ENCODE data around the gene BLOC1S5.
A peak's percentile ranks its signal among the peaks of the same experiment; 100 is the strongest.
"Not testable (repeated sequence)": the region's sequence is repeated elsewhere in the genome, so short reads cannot be mapped to it uniquely, and the experiment has no call there.

Gene BLOC1S5

DNA sequence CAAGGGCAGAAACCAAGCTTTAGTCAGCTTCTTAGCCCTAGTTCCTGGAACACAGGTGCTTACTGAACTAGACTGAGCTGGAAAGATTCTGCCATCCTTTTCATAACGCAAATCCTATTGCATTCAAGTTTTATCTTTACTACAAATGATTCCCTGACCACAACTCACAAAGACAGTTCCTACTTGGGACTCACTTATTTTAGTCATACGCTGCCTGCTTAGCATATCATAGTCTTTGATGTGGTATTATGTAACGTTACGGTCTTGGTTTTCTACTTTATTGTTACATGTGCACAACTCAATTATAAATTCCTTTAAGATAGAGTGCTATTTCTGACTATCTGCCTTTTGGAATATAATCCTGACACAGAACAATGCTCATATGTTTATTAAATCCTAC, 59.1 kb downstream of the BLOC1S5 start:
- DNase-seq (ENCODE audit: insufficient read length, low spot score) (no peak), FAIRE-seq (no peak)
- no peak for TF ChIP-seq POLR2A (IDR thresholded peaks at IDR 0.05; ENCODE audit: low read depth, low read length)

DNA sequence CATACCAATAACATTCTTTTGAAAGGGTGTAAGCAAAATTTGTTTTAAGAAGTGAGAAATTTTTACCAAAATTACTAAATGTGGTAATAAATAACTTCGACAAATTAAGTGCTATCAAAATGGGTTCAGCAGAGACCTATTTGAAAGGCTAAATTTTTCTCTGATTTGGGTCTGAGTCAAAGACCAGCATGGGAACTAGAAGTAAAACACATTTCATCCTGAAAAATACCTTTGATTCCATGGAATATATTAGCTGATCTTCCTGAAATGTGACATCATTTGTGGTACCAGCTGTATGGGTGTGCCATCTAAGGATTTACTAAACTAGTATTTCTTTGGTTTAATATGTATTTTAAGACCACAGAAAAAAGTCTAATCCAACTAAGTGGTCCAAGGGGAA, 63.6 kb downstream of the BLOC1S5 start:
- FAIRE-seq: no peak
- no peak for TF ChIP-seq POLR2A (IDR thresholded peaks at IDR 0.05; ENCODE audit: low read depth, low read length)
- no peak for DNase-seq (ENCODE audit: insufficient read length, low spot score)

- DNase-seq (ENCODE audit: insufficient read length, low spot score) (no peak), FAIRE-seq (no peak)
These were observed 64.0 kb downstream of the BLOC1S5 start for GRCh38 chr6:8000188-8000596.

DNA sequence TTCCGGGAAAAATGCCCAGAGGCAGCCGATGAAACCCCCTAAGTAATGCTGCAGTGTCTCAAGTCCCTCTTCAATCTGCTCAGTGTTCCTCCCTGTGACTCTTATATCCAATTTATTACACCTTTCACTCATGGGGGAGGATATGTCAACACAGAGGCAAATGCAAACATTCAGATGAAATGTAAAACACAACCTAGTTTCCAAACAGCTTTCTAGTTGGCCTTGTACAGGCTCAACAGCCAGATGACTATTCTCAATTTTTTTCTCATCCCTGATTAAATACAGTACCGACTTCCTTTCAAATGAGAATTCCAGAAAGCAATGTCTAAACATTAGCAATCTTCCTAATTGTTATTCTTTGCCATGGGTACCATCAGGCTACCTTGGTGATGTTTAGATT, 65.0 kb downstream of the BLOC1S5 start:
- TF ChIP-seq POLR2A (IDR thresholded peaks at IDR 0.05; ENCODE audit: low read depth, low read length): no peak
- DNase-seq (ENCODE audit: insufficient read length, low spot score) (no peak), FAIRE-seq (no peak)

More at GRCh38 chr6:8000188-8000596, 64.0 kb downstream of the BLOC1S5 start:
- no peak for TF ChIP-seq POLR2A (IDR thresholded peaks at IDR 0.05; ENCODE audit: low read depth, low read length)

- FAIRE-seq (no peak), DNase-seq (ENCODE audit: insufficient read length, low spot score) (no peak)
- no peak for TF ChIP-seq POLR2A (IDR thresholded peaks at IDR 0.05; ENCODE audit: low read depth, low read length)
These were observed 66.0 kb downstream of the BLOC1S5 start for GRCh38 chr6:7998103-7998725.

GRCh38 chr6:7997286-7997685, 66.9 kb downstream of the BLOC1S5 start:
- FAIRE-seq: no peak
- DNase-seq (ENCODE audit: insufficient read length, low spot score): no peak
- no peak for TF ChIP-seq POLR2A (IDR thresholded peaks at IDR 0.05; ENCODE audit: low read depth, low read length)

DNA sequence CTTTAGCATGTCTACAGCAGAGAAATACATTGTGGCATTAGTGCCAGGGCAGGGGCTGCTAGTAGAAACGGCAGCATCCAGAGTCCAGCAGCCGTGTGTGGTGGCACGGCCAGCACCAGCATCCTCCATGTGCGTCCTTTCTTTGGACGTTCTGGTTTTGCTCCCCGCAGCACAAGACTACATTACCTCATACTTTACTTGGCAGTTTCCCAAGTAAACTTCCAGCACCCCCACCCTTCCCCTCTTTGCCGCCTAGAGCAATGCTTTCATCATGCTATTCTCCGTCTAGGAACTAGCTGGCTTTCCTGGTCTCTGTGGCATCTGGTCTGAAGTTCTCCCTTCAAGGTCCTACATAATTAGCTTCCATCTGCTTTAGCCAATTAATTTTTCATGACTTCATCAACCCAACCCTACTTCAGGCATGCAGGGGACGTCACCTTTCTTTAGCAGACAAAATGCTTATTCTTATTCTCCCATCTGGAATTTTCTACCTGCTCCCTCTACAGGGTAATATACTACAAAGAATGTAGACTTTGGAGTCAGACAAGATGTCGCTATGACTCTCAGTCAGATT, 67.6 kb downstream of the BLOC1S5 start:
- no peak for DNase-seq (ENCODE audit: insufficient read length, low spot score)
- no peak for TF ChIP-seq POLR2A (IDR thresholded peaks at IDR 0.05; ENCODE audit: low read depth, low read length)
- FAIRE-seq: no peak

DNA sequence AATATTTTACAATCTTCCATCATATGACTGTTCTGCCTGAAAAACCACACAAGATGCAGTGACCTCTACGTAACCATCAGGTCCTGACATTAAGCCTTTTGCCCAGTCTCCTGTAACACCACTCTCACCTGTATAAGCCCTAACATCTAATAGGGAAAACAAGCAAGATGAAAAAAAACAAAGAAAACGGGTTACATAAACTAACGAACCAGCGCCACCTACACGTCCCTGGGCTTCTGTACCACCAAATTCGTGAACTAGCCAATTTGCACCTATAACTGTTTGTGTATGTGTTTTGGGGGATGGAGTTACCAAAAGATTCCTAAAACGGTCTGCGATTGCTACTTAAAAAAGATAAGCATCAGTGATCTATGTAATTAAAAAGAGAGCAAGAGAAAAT, 70.2 kb downstream of the BLOC1S5 start:
- no peak for TF ChIP-seq POLR2A (IDR thresholded peaks at IDR 0.05; ENCODE audit: low read depth, low read length)
- FAIRE-seq (no peak), DNase-seq (ENCODE audit: insufficient read length, low spot score) (no peak)

DNA sequence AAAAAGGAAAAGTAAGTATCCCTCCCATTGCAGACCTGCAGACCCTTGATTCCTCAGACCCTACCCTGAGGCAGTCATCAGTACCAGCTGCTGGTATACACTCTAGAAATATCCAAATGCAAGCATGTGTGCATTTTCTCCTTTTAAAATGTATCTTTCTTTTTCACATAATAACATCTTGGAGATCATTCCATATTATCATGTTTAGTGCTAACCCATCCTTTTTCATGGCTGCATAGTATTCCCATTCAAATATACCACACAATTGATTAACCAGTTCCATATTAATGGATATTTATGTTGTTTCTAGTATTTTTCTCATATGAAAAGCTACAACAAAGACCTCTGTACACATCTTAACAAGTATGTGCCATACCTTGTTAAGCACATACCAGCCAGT, 70.8 kb downstream of the BLOC1S5 start:
- DNase-seq (ENCODE audit: insufficient read length, low spot score) (no peak), FAIRE-seq (no peak)
- no peak for TF ChIP-seq POLR2A (IDR thresholded peaks at IDR 0.05; ENCODE audit: low read depth, low read length)

GRCh38 chr6:7992002-7992815, 72.0 kb downstream of the BLOC1S5 start:
- FAIRE-seq (peak; percentile 83), DNase-seq (ENCODE audit: insufficient read length, low spot score) (peak; percentile 45)
- TF ChIP-seq POLR2A (IDR thresholded peaks at IDR 0.05; ENCODE audit: low read depth, low read length): no peak

GRCh38 chr6:7991536-7991935, 72.7 kb downstream of the BLOC1S5 start:
- DNase-seq (ENCODE audit: insufficient read length, low spot score): no peak
- no peak for TF ChIP-seq POLR2A (IDR thresholded peaks at IDR 0.05; ENCODE audit: low read depth, low read length)
- FAIRE-seq: no peak

DNA sequence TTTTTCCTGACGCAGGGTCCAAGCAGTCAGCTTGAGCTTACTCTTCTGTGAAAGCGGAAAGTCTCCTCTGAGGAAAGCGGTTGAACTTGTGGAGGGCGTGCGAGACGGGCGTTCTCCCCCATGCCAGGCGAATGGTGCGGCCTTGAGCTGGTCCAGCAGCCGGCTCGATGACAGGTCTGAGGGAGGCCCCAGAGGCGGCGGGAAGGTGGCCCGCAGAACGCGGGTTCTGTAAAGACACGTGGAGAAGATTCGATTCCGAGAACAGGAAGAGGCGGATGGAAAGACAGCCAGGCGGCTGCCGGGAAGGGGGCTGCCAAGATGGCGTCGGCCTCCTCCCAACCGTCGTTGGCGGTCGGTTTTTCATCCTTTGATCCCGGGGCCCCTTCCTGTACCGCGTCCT, 78.0 kb downstream of the BLOC1S5 start:
- TF ChIP-seq POLR2A (IDR thresholded peaks at IDR 0.05; ENCODE audit: low read depth, low read length): no peak
- FAIRE-seq (no peak), DNase-seq (ENCODE audit: insufficient read length, low spot score) (no peak)

DNA sequence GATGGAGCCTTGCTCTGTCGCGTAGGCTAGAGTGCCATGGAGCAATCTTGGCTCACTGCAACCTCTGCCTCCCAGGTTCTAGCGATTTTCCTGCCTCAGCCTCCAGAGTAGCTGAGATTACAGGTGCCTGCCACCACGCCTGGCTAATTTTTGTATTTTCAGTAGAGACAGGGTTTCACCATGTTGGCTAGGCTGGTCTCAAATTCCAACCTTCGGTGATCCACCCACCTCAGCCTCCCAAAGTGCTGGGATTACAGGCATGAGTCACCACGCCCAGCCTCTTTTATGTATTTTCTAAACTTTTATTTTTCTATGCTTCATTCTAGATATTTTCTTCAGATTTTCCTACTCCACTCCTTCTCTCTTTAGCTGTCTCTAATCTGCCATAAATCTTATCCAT, 80.2 kb downstream of the BLOC1S5 start:
- DNase-seq (ENCODE audit: insufficient read length, low spot score); FAIRE-seq: not testable (repeated sequence)

DNA sequence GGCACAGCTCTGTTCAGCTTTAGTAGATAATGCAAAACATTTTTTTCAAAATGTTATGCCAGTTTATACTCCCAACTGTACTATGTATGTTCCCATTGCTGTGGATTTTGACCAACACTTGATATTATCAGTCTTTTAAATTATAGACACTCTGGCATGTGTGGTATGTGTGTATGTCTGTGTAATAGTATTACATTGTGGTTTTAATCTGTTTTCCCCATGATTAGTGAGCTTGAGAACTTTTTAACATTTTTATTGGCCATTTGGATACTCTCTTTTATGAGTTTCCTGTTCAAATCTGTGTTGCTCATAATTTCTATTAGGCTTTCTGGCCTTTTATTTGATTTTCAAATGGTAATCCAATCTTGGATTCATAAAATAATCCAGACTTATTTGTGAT, 84.4 kb downstream of the BLOC1S5 start:
- FAIRE-seq: no peak
- TF ChIP-seq POLR2A (IDR thresholded peaks at IDR 0.05; ENCODE audit: low read depth, low read length): no peak
- no peak for DNase-seq (ENCODE audit: insufficient read length, low spot score)

DNA sequence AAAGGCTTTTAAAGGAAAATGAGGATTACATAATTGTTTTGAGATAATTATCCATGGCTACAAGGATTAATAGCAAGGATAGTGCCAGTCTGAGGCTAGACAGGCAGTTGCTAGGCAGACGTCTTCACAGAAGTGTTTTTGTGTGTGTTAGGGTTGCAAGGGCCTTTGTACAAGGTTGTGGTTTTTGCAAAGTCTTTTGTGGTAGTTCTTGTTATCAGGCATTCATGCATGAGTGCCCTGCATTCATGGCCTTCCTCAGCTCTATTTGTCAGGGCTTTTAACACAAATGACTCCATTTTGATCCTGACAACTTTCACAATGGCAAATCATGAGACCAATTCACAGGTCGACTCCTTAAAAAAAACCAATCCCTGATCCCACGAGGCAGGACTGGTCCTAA, 85.5 kb downstream of the BLOC1S5 start:
- FAIRE-seq (no peak), DNase-seq (ENCODE audit: insufficient read length, low spot score) (no peak)
- TF ChIP-seq POLR2A (IDR thresholded peaks at IDR 0.05; ENCODE audit: low read depth, low read length): no peak

All from H54 (cell line).